8988T (cell line): ENCODE results near the gene ATF4.
A peak's percentile ranks its signal among the peaks of the same experiment; 100 is the strongest.

ENCODE experiments used
- DNase-seq: peaks from one replicate; pipeline ENCODE4 v3.0.0; 2011

The ATF4 gene

GRCh38 chr22:39530116-39530515, 9.8 kb downstream of the ATF4 start:
- no peak for DNase-seq

GRCh38 chr22:39530692-39531331, 10.4 kb downstream of the ATF4 start:
- DNase-seq = no peak

DNA sequence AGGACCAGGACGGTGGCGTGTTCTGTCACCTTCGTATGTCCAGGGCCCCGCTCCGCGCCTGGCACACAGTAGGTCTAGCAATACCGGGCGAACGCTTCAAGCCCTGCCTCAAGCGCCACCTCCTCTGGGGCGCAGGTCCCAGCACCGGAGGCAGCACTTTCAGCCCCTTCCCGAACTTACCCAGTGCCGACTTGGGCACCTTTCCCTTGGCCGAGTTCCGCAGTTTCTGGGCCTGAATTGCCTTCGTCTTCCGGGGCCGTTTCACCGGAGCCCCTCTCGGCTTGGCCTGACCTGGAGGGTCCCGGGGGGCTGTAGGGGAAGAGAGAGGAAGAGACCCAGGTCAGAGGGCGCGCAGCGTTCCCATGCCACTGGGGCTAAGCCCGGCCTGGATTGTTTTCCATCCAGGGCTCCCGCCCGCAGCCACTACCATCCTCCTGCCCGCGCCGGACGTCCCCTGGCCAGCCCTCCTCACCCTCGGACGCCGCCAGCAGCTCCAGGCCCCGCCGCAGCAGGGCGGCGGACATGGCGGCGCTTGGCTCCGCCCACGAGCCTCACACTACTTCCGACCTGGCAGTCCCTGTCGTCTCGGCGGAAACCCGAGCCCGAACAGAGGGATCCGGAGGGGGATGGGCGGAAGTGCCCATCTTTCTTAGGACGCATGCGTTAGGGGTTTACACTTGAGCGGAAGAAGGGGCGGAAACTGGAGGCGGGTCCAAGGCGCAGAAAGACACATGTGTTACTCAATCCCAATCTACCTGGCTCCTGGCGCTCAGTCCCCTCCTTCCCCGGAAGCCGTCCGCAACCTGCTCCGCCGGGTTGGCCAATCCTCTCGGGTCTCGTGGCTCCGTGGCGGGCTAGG, 12.1 kb downstream of the ATF4 start, which contains the start of gene RPS19BP1:
TSS of gene RPS19BP1 (minus strand) at position 534 of the 859 bp plus-strand sequence. CDS start at position 524, 10 bp downstream.
- DNase-seq = peak; percentile 81

DNA sequence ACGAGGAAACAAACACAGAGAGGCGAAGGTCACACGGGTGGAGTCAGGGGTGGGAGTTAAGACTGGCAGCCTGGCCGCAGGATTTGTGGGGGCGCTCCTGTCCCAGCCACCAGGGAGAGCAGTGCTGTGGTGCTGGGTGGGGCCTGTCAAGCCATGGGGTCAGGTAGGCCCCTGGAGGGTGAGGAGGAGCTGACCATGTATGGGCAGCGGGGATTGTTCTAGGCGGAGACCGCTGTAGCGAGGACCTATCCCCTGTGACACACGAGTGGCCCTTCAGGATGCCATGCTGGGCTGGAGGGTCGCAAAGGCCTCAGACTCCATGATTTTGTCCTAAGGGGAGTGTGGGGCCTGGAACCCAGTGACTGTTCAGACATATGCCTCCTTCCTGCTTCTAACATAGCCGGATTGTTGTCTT, 13.7 kb downstream of the ATF4 start:
- DNase-seq = no peak

DNA sequence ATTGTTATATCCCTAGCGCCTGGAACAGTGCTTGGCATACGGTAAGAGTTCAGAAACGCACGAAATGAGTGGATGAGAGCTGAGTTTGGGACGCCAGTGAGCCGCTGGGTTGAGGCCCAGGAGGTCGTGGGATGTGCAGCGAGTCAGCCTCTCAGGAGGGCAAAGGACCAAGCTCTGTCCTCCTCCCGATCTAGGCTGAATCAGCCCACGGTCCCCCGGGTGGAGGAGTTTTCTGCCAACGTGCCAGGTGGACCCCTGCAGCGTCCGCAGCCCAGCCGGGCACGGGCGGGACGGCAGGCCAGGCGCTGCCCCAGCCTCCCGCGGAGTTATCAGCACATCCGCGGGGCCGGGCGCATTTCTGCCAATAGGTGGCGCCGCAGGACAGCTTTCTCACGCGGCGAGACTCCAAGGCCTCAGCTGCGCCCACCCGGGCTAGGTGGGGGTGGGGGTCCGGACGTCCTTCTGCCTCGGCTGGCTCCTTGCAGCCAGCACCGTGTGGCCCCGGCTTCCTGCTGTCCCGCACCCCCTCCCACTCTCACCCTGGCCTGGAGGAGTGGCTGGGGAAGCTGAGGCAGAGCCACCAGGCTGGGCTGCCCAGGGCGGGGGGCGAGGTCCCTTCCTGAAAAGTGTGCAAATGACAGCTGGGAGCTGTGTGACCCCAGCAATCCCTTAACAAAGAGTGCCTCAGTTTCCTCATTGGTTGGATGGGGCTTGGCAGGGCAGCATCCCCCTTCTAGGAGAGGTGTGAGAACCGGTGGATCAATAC, 14.4 kb downstream of the ATF4 start:
- peak; percentile 73 for DNase-seq

- DNase-seq = no peak
Observed at GRCh38 chr22:39535357-39535725, 15.0 kb downstream of the ATF4 start.

GRCh38 chr22:39535831-39536449, 15.6 kb downstream of the ATF4 start:
- no peak for DNase-seq

- no peak for DNase-seq
Observed at GRCh38 chr22:39536711-39537110, 16.3 kb downstream of the ATF4 start.

GRCh38 chr22:39537975-39538374, 17.6 kb downstream of the ATF4 start:
- DNase-seq = no peak

- no peak for DNase-seq
Observed at GRCh38 chr22:39543095-39543494, 22.7 kb downstream of the ATF4 start.

DNA sequence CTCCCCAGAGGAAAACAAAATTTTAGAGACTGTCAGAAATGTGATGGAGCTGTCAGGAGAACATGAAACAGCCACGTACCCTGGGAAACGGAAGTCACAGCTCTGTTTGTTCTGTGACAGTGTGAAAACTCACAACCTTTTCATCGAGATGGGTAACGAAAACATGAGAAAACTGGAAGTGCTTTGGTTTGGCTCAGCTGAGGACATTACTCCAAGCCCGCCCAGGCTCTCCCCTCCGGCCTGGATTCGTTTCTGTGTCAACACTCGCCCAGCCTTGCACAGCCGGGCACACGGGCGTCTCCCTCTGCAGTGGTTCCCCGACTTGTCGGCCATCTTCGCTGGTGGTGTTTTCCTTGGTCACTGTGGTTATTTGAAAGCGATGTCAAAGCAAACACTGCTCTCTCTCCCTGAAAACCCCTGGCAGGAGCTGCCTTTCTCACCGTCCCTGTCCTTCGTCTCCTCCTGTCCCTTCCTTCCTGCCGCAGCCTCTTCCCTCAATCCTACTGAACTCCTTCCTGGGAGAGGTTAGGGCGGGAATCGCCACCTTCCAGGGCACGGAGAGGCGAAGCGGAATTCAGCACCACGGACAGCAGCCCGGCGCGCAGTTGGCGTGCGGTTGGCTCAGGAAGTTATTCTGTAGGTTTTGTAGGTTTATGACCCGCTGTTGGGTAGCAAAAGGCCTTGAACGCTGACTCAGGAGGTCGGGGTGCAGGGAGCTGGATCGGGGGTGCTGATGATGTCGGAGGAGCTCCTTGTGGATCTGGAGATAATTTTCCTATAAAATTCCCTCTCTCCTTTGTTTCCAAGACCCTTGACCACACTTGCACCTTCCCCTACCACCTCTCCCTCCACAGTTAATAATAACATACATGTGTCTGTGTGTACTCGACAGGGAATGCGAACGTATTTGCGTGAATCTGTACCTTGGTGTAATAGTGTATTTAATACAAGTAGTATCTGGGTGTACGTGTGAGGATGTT, 25.3 kb downstream of the ATF4 start:
- no peak for DNase-seq

- DNase-seq = no peak
Observed at GRCh38 chr22:39546889-39547586, 26.7 kb downstream of the ATF4 start.

GRCh38 chr22:39547587-39547947, 27.2 kb downstream of the ATF4 start:
- DNase-seq = no peak

GRCh38 chr22:39553429-39553828, 33.1 kb downstream of the ATF4 start:
- no peak for DNase-seq

- DNase-seq = no peak
Observed at GRCh38 chr22:39554151-39554550, 33.8 kb downstream of the ATF4 start.

DNA sequence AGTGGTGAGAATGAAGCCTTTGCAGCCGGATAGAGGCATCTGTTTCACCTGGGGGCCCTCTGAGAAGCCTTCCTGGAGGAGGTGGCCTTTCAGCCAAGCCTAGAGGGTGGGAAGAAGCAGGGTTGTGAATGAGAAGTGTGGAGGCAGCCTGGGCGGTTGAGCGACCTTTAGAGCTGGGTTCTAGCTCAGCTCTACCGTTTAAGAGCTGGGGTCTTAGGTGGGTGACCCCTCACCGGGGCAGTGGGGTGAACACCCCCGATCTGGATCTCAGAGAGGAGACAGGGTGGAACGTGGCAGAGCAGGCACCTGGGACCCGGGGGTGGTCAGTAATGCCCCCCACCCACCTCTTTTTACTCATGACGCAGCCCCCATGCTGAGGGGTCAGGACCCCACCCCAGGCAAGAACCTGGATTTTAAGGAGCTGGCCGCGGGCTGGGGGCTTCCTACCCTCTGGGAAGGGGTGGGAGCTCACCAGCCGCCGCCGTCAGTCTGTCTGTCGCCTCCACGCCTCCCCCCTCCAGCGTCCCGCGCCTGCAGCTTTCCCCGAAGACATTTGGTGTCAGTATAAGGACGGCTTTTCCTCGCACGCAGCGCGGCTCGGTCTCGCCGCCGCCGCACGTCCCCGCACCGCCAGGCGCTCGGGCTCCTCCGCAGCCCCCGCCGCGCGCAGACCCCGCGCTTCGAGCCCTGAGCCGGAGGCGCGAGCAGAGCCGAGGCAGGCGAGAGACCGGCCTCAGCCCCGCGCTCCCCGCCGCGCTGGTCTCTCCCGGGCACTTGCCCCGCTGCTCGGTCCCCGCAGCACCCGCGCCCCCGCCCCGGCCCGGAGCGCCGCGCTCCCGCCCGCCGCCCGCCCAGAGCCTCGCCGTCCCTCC, 36.8 kb downstream of the ATF4 start:
- no peak for DNase-seq

DNA sequence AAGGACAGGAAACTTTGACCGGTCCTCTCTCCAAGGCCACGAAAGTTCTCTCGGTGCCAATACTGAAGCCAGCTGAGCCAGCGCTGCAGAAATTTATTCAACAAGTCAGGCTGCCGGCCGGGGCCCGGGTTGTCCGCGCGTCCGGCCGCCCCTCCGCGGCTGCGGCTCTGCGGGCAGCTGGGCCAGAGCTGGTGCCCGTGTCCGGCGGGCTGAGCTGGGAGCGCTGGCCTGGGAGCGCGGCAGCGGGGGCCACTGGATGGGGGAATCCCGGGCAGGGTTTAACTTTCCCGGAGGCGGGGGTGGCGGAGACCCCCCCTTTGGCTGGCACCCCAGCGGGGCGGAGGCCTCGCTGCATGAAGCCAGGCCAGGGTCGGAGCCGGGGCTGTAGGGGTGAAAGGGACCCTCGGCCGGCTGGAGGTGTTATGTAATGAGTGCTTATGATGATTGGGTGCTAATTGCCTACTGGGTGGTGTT, 37.9 kb downstream of the ATF4 start:
- no peak for DNase-seq

GRCh38 chr22:39558950-39559349, 38.6 kb downstream of the ATF4 start:
- DNase-seq = no peak

GRCh38 chr22:39559456-39560105, 39.2 kb downstream of the ATF4 start:
- DNase-seq = peak; percentile 58

GRCh38 chr22:39560127-39560526, 39.8 kb downstream of the ATF4 start:
- no peak for DNase-seq
